Esophagus squamous epithelium (tissue), 5 donors: ENCODE measurements around the gene PRRC2B. TPM values are rescaled to one million over a fixed set of nuclear protein-coding genes. Genes with fewer than 3 reads are reported as not detected.
"Not testable (repeated sequence)": the region's sequence is repeated elsewhere in the genome, so short reads cannot be mapped to it uniquely, and the experiment has no call there.

Experiments used
- DNase-seq: peaks from one replicate; lab custom pipeline; 2025; lab: John Stamatoyannopoulos, UW
- H3K27ac ChIP-seq, 4 donors: fragments of 200-600 bp; sonication (generic); one replicate each; pipeline ENCODE4 v1.5.1; 2016 to 2019; ENCODE audit warnings: mild to moderate bottlenecking in 1 of 4
- H3K27me3 ChIP-seq, 4 donors: fragments of 200-600 bp; sonication (generic); 1 replicate in 3 of 4; 2 replicates in 1 of 4; pipeline versions ENCODE4 v1.5.1 to v1.6.0; 2017 to 2021; ENCODE audit warnings: antibody characterized with exemption in 1 of 4
- H3K36me3 ChIP-seq, 3 donors: fragments of 200-600 bp; sonication (generic); one replicate each; pipeline ENCODE4 v1.5.1; 2016 to 2019
- H3K4me1 ChIP-seq, 3 donors: fragments of 200-600 bp; sonication (generic); one replicate each; pipeline ENCODE4 v1.5.1; 2017 to 2019
- H3K4me3 ChIP-seq, 4 donors: fragments of 200-600 bp; sonication (generic); 1 replicate in 3 of 4; 2 replicates in 1 of 4; pipeline ENCODE4 v1.5.1; 2016 to 2019; ENCODE audit warnings: mild to moderate bottlenecking in 2 of 4, moderate library complexity in 1 of 4
- H3K9me3 ChIP-seq, 3 donors: fragments of 200-600 bp; sonication (generic); one replicate each; pipeline ENCODE4 v1.5.1; 2016 to 2019
- POLR2A ChIP-seq, 4 donors: fragments of 450-650 bp; IDR thresholded peaks; one replicate each; pipeline ENCODE4 v1.6.1; 2017; ENCODE audit warnings: antibody characterized with exemption in 4 of 4, mild to moderate bottlenecking in 4 of 4, moderate library complexity in 3 of 4
- WGBS, 2 donors: methylation state at CpG; one replicate each; pipeline ENCODE4 v1.1.5; 2018; 5-methylcytosine and 5-hydroxymethylcytosine counted together
- intact Hi-C: fragments of 100-400 bp; cut with DNase I; formaldehyde crosslinking; loops from one replicate; pipeline ENCODE4 v1.15.0; 2022
- total RNA-seq, 4 donors: library from RNA; depleted of rRNA; stranded (reverse); fragments of >200 nt; gene quantifications; one replicate each; pipeline ENCODE4 v1.1.0, GENCODE V29; 2016
- TF ChIP-seq, protein P1 (sequence below), 6 experiments: fragments of 450-650 bp in 4 of 6; fragments of 200-600 bp in 2 of 6; sonication (generic) in 2 of 6; IDR thresholded peaks; one replicate each; pipeline ENCODE4 v1.5.1; 2016 to 2019; ENCODE audit warnings: antibody characterized with exemption in 6 of 6, mild to moderate bottlenecking in 4 of 6, moderate library complexity in 4 of 6
- donor health status: DM: yes; HTN: yes; CAD: no.

The PRRC2B gene
- total RNA-seq, 4 donors from 2014 or later, result 46.6 to 73.8 (median 62.9) TPM

DNA sequence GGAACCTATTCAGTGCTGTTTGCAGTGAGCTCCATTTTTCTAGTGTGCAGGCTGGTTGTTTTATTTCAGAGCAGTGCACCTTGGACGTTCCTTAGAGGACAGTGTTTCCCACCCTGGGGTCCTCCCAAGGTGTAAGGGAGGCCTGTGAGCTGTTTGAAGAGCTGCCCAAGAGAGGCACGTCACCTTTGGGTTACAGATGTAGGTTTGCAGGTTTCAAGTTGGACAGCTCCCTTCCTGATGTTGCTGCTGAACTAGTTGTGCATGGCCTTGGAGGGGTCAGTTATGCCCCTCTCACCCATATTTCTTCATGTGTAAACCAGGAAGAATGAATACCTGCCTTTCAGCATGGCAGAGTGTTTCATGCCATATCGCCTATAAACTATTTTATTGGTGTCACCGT lies 74.1 kb downstream of the PRRC2B start:
- H3K4me1 ChIP-seq, result no peaks in the 10 kb centered on the region
- peaks cover 58 to 100% (median 68%) of the 10 kb centered on the region in 3 donors for H3K36me3 ChIP-seq
- TF ChIP-seq, protein P1, sequence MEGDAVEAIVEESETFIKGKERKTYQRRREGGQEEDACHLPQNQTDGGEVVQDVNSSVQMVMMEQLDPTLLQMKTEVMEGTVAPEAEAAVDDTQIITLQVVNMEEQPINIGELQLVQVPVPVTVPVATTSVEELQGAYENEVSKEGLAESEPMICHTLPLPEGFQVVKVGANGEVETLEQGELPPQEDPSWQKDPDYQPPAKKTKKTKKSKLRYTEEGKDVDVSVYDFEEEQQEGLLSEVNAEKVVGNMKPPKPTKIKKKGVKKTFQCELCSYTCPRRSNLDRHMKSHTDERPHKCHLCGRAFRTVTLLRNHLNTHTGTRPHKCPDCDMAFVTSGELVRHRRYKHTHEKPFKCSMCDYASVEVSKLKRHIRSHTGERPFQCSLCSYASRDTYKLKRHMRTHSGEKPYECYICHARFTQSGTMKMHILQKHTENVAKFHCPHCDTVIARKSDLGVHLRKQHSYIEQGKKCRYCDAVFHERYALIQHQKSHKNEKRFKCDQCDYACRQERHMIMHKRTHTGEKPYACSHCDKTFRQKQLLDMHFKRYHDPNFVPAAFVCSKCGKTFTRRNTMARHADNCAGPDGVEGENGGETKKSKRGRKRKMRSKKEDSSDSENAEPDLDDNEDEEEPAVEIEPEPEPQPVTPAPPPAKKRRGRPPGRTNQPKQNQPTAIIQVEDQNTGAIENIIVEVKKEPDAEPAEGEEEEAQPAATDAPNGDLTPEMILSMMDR (IDR thresholded peaks at IDR 0.05), result no peak
- TF ChIP-seq POLR2A (IDR thresholded peaks at IDR 0.05), result no peak
- no peaks in the 10 kb centered on the region for H3K9me3 ChIP-seq
- no peaks in the 10 kb centered on the region for H3K27me3 ChIP-seq
- H3K27ac ChIP-seq, result no peak overlapping the region
- DNase-seq, result no peak
- 91 to 92% methylated on average over 3 to 4 of the region's 4 CpGs for WGBS, 2 donors
- H3K4me3 ChIP-seq, result no peak overlapping the region
- intact Hi-C loops, result no loop called here

DNA sequence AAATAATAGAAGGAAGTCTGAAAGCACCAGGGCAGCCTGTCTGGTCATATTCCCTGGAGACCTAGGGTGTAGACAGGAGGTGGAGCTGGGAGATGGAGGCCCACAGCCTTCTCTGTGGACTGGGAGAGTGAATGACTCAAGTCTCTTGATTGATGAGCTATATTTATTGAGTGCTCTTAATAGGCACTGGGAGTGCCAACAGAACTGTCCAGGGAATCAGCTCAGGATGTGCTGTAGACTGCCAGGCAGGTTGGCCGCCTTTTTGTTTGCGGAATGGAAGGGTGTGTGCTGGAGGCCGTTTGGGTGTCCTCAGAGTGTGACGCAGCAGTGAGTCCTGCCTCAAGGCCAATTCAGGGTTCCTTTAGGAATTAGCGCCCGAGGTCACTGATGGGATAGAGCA lies 75.5 kb downstream of the PRRC2B start:
- WGBS, 2 donors, result 83 to 93% methylated on average over 6 of the region's 6 CpGs
- H3K27me3 ChIP-seq, result no peaks in the 10 kb centered on the region
- intact Hi-C loops, result no loop called here
- no peak overlapping the region for H3K27ac ChIP-seq
- peaks cover 66 to 100% (median 75%) of the 10 kb centered on the region in 3 donors for H3K36me3 ChIP-seq
- no peaks in the 10 kb centered on the region for H3K9me3 ChIP-seq
- DNase-seq, result no peak
- no peak for TF ChIP-seq POLR2A (IDR thresholded peaks at IDR 0.05)
- TF ChIP-seq, protein P1 (IDR thresholded peaks at IDR 0.05), result no peak
- H3K4me3 ChIP-seq, result no peak overlapping the region
- H3K4me1 ChIP-seq, result no peaks in the 10 kb centered on the region

DNA sequence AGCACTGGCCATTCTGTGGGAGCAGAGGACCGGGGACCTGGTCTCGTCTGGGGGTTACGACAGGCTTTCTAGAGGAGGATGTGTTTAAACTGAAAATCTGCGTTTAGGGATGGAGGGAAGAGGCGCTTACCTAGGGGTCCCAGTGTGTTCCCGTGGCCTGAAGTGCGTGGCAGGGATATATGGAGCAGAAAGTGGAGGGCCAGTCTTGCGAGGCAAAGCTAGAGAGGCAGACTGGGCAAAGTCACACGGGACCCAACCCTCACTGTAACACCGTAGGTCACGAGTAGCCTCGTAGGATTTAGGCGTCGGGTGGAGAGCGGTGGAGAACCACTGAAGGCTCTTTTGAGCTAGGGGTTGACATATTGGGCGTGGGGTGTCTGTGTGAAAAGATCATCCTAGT lies 76.1 kb downstream of the PRRC2B start:
- DNase-seq, result no peak
- 91 to 94% methylated on average over 15 to 16 of the region's 16 CpGs for WGBS, 2 donors
- no peaks in the 10 kb centered on the region for H3K4me1 ChIP-seq
- no peak overlapping the region for H3K4me3 ChIP-seq
- intact Hi-C loops, result no loop called here
- TF ChIP-seq POLR2A (IDR thresholded peaks at IDR 0.05), result no peak
- TF ChIP-seq, protein P1 (IDR thresholded peaks at IDR 0.05), result no peak
- no peak overlapping the region for H3K27ac ChIP-seq
- H3K9me3 ChIP-seq, result no peaks in the 10 kb centered on the region
- H3K36me3 ChIP-seq, result peaks cover 65 to 100% (median 75%) of the 10 kb centered on the region in 3 donors
- H3K27me3 ChIP-seq, result no peaks in the 10 kb centered on the region

DNA sequence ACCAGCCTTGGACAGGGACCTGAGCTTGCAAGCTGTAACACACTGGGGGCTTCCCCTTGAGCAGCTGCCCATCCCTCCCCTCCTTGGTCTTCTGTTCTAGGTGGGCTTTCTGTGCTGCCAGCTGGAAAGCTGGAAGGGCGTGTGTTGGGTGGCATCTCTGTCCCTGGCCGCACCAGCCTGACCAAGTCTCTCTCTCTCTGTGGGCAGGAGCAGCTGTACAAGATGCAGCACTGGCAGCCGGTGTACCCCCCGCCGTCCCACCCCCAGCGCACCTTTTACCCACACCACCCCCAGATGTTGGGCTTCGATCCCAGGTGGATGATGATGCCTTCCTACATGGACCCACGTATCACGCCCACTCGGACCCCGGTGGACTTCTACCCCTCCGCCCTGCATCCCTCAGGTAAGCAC lies 76.7 kb downstream of the PRRC2B start:
- Histone ChIP-seq H3K27me3 (no peaks in the 10 kb centered on the region), H3K27ac (no peak overlapping the region), H3K36me3 (peaks cover 70 to 100% (median 75%) of the 10 kb centered on the region in 3 donors), H3K4me3 (no peak overlapping the region), H3K9me3 (no peaks in the 10 kb centered on the region), H3K4me1 (no peaks in the 10 kb centered on the region)
- TF ChIP-seq, protein P1 (IDR thresholded peaks at IDR 0.05), result no peak
- TF ChIP-seq POLR2A (IDR thresholded peaks at IDR 0.05), result no peak
- intact Hi-C loops, result no loop called here
- WGBS, 2 donors, result 83 to 96% methylated on average over 1 to 7 of the region's 12 CpGs
- DNase-seq, result no peak

DNA sequence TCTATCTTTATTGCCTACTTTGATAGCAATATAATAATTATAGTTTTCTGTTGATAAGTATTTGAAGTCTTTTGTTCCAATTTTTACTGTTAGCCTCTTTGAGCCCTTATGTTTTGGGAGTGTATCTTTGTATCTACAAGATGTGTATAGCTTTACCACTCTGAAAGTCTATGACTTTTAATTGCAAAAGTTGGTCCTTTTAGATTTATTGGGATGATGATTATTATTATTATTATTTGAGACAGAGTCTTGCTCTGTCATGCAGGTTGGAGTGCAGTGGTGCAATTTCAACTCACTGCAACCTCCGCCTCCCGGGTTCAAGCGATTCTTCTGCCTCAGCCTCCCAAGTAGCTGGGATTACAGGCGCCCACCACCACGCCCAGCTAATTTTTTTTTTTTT lies 78.2 kb downstream of the PRRC2B start:
- intact Hi-C loops, H3K27ac ChIP-seq, H3K9me3 ChIP-seq, H3K4me3 ChIP-seq, H3K4me1 ChIP-seq, H3K27me3 ChIP-seq, DNase-seq: not testable (repeated sequence)
- peaks cover 75 to 100% (median 81%) of the 10 kb centered on the region in 3 donors for H3K36me3 ChIP-seq
- WGBS, 2 donors, result 87 to 100% methylated on average over 5 of the region's 5 CpGs
